CD14-positive monocyte (primary cell): ENCODE results near the gene FCHO1. TPM values are rescaled to one million over a fixed set of nuclear protein-coding genes. Genes with fewer than 3 reads are reported as not detected.

Source experiments
- DNase-seq, 3 donors: peaks; one replicate each; pipeline ENCODE4 v3.0.0-alpha.2; 2011 to 2022
- H2AFZ ChIP-seq: 2 replicates; pipeline ENCODE4 v1.6.0; 2012; ENCODE audit warnings: mild to moderate bottlenecking, low read depth, low read length, inconsistent platforms; ENCODE audit not compliant: insufficient read depth, poor library complexity, severe bottlenecking
- H3K27ac ChIP-seq, 2 donors: 1 replicate in 1 of 2; 2 replicates in 1 of 2; pipeline ENCODE4 v1.5.1; 2012 to 2013; ENCODE audit warnings: low read length in 2 of 2, control low read depth in 1 of 2, inconsistent platforms in 1 of 2, low read depth in 1 of 2, mild to moderate bottlenecking in 1 of 2
- H3K27me3 ChIP-seq, 2 donors: one replicate each; pipeline versions ENCODE4 v1.6.0 to v1.6.1; 2011 to 2013; ENCODE audit warnings: low read length in 2 of 2; ENCODE audit not compliant: control insufficient read depth in 2 of 2, insufficient read depth in 2 of 2
- H3K36me3 ChIP-seq, 2 donors: replicated peaks in 1 of 2; 1 replicate in 1 of 2; 2 replicates in 1 of 2; pipeline versions ENCODE4 v1.5.1 to v1.6.1; 2012 to 2013; ENCODE audit warnings: low read length in 2 of 2, control low read depth in 1 of 2, inconsistent platforms in 1 of 2, mild to moderate bottlenecking in 1 of 2; ENCODE audit not compliant: insufficient read depth in 2 of 2, control insufficient read depth in 1 of 2
- H3K4me1 ChIP-seq, 2 donors: 1 replicate in 1 of 2; 2 replicates in 1 of 2; pipeline versions ENCODE4 v1.5.1 to v1.6.1; 2012 to 2013; ENCODE audit warnings: low read length in 2 of 2, control low read depth in 1 of 2, inconsistent platforms in 1 of 2, mild to moderate bottlenecking in 1 of 2, moderate library complexity in 1 of 2; ENCODE audit not compliant: insufficient read depth in 2 of 2, control insufficient read depth in 1 of 2
- H3K4me2 ChIP-seq: replicated peaks from 2 replicates; pipeline ENCODE3; 2012; ENCODE audit warnings: low read length, moderate library complexity, mild to moderate bottlenecking; ENCODE audit not compliant: poor library complexity, severe bottlenecking; ENCODE audit errors: extremely low read depth
- H3K4me3 ChIP-seq, 3 experiments: fragments of 200-600 bp in 1 of 3; sonication (generic) in 1 of 3; replicated peaks in 1 of 3; 1 replicate in 2 of 3; 2 replicates in 1 of 3; pipeline ENCODE4 v1.5.1; 2011 to 2013; ENCODE audit warnings: low read length in 3 of 3, mild to moderate bottlenecking in 3 of 3, control low read depth in 2 of 3, low read depth in 2 of 3, inconsistent platforms in 1 of 3, moderate library complexity in 1 of 3
- H3K79me2 ChIP-seq: 2 replicates; pipeline ENCODE4 v1.6.0; 2012; ENCODE audit warnings: mild to moderate bottlenecking, control low read depth, inconsistent platforms, low read length, moderate library complexity; ENCODE audit not compliant: insufficient read depth
- H3K9ac ChIP-seq: 2 replicates; pipeline ENCODE4 v1.6.0; 2017; ENCODE audit warnings: low read length, mild to moderate bottlenecking; ENCODE audit not compliant: insufficient read depth, poor library complexity, severe bottlenecking
- H3K9me3 ChIP-seq, 2 donors: replicated peaks in 1 of 2; 1 replicate in 1 of 2; 2 replicates in 1 of 2; pipeline versions ENCODE4 v1.5.1 to v1.6.1; 2012 to 2013; ENCODE audit warnings: low read length in 2 of 2, control low read depth in 1 of 2; ENCODE audit not compliant: control insufficient read depth in 1 of 2, insufficient read depth in 1 of 2
- H4K20me1 ChIP-seq: 2 replicates; pipeline ENCODE4 v1.6.0; 2012; ENCODE audit warnings: mild to moderate bottlenecking, low read length, control low read depth, moderate library complexity; ENCODE audit not compliant: insufficient read depth
- H3K27ac Mint-ChIP-seq, 7 donors: one replicate each; pipeline ENCODE4 v1.8.0; 2020; ENCODE audit warnings: mild to moderate bottlenecking in 7 of 7, mixed read lengths in 7 of 7, moderate library complexity in 6 of 7, inconsistent platforms in 2 of 7
- H3K27me3 Mint-ChIP-seq, 3 donors: one replicate each; pipeline ENCODE4 v1.8.0; 2021 to 2022; ENCODE audit warnings: low read depth in 3 of 3, mild to moderate bottlenecking in 3 of 3, mixed read lengths in 3 of 3, moderate library complexity in 3 of 3, inconsistent platforms in 1 of 3
- H3K36me3 Mint-ChIP-seq, 2 donors: one replicate each; pipeline ENCODE4 v1.8.0; 2020; ENCODE audit warnings: mixed read lengths in 2 of 2, inconsistent platforms in 1 of 2, mild to moderate bottlenecking in 1 of 2
- H3K4me1 Mint-ChIP-seq: one replicate; pipeline ENCODE4 v1.8.0; 2020; ENCODE audit warnings: mild to moderate bottlenecking, mixed read lengths
- H3K4me3 Mint-ChIP-seq, 2 donors: one replicate each; pipeline ENCODE4 v1.8.0; 2020; ENCODE audit warnings: mild to moderate bottlenecking in 2 of 2, mixed read lengths in 2 of 2, moderate library complexity in 1 of 2
- H3K9me3 Mint-ChIP-seq, 7 donors: one replicate each; pipeline ENCODE4 v1.8.0; 2020 to 2022; ENCODE audit warnings: mixed read lengths in 7 of 7, mild to moderate bottlenecking in 6 of 7, moderate library complexity in 6 of 7, inconsistent platforms in 2 of 7
- WGBS: methylation state at CpG from one replicate; pipeline ENCODE4 v1.1.5; 2013; ENCODE audit warnings: missing lambda C conversion rate; ENCODE audit not compliant: insufficient coverage; 5-methylcytosine and 5-hydroxymethylcytosine counted together
- intact Hi-C, 2 donors: fragments of 100-400 bp; cut with micrococcal nuclease; formaldehyde crosslinking; loops; one replicate each; pipeline versions ENCODE4 v1.15.0 to v1.15.1; 2023
- polyA plus RNA-seq, 3 donors: library from polyadenylated mRNA; depleted of rRNA in 1 of 3; unstranded in 2 of 3; stranded (reverse) in 1 of 3; fragments of 300-500 nt in 2 of 3; fragments of >200 nt in 1 of 3; fragmentation: Illumina TruSeq in 2 of 3; gene quantifications; 1 replicate in 2 of 3; 2 replicates in 1 of 3; pipeline ENCODE4 v1.2.3, GENCODE V29; 2012 to 2021
- TF ChIP-seq, protein P1 (sequence below): fragments of 200-600 bp; IDR thresholded peaks from one replicate; pipeline ENCODE4 v1.8.0; 2022; ENCODE audit warnings: antibody characterized with exemption, mild to moderate bottlenecking

Gene FCHO1
- polyA plus RNA-seq, 3 donors = 11.4 to 32.0 (median 13.4) TPM

DNA sequence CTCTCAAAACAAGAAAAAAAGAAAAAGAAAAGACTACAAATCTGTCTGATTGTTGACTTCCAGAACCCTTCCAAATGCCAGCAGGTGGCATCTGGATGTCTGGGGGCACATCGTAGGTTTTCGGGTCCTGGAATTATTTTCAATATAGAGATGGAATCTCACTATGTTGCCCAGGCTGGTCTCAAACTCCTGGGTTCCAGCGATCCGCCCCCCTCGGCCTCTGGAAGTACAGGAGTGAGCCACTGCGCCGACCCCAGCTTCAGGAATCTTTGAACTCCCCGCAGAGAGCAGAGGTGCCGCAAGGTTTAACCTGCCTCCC lies 43.1 kb downstream of the FCHO1 start:
- H3K36me3 ChIP-seq = peaks cover 0 to 2% of the 10 kb centered on the region in 2 donors
- H2AFZ ChIP-seq = peak overlapping the region; percentile 76
- 52% methylated on average over 9 of the region's 9 CpGs for WGBS
- Mint-ChIP-seq H3K4me1 (peaks cover 25% of the 10 kb centered on the region), H3K4me3 (peak overlapping the region in 1 of 2 donors; percentile 84), H3K36me3 (peaks cover 2% of the 10 kb centered on the region in 2 donors), H3K27ac (no peak overlapping the region), H3K9me3 (peaks cover 0 to 13% (median 0%) of the 10 kb centered on the region in 7 donors), H3K27me3 (peaks cover 52 to 73% (median 69%) of the 10 kb centered on the region in 3 donors)
- no peaks in the 10 kb centered on the region for H3K9me3 ChIP-seq
- no peak for DNase-seq
- H3K4me2 ChIP-seq = peak overlapping the region; percentile 76
- peaks cover 10 to 13% of the 10 kb centered on the region in 2 donors for H3K4me1 ChIP-seq
- peaks cover 9 to 38% of the 10 kb centered on the region in 2 donors for H3K27me3 ChIP-seq
- intact Hi-C loops = no loop called here
- H3K4me3 ChIP-seq = peak overlapping the region in 1 of 3 experiments; percentile 63
- no peaks in the 10 kb centered on the region for H4K20me1 ChIP-seq
- H3K9ac ChIP-seq = peak overlapping the region; percentile 55
- H3K27ac ChIP-seq = no peak overlapping the region
- no peaks in the 10 kb centered on the region for H3K79me2 ChIP-seq
- TF ChIP-seq, protein P1, sequence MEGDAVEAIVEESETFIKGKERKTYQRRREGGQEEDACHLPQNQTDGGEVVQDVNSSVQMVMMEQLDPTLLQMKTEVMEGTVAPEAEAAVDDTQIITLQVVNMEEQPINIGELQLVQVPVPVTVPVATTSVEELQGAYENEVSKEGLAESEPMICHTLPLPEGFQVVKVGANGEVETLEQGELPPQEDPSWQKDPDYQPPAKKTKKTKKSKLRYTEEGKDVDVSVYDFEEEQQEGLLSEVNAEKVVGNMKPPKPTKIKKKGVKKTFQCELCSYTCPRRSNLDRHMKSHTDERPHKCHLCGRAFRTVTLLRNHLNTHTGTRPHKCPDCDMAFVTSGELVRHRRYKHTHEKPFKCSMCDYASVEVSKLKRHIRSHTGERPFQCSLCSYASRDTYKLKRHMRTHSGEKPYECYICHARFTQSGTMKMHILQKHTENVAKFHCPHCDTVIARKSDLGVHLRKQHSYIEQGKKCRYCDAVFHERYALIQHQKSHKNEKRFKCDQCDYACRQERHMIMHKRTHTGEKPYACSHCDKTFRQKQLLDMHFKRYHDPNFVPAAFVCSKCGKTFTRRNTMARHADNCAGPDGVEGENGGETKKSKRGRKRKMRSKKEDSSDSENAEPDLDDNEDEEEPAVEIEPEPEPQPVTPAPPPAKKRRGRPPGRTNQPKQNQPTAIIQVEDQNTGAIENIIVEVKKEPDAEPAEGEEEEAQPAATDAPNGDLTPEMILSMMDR = no peak

DNA sequence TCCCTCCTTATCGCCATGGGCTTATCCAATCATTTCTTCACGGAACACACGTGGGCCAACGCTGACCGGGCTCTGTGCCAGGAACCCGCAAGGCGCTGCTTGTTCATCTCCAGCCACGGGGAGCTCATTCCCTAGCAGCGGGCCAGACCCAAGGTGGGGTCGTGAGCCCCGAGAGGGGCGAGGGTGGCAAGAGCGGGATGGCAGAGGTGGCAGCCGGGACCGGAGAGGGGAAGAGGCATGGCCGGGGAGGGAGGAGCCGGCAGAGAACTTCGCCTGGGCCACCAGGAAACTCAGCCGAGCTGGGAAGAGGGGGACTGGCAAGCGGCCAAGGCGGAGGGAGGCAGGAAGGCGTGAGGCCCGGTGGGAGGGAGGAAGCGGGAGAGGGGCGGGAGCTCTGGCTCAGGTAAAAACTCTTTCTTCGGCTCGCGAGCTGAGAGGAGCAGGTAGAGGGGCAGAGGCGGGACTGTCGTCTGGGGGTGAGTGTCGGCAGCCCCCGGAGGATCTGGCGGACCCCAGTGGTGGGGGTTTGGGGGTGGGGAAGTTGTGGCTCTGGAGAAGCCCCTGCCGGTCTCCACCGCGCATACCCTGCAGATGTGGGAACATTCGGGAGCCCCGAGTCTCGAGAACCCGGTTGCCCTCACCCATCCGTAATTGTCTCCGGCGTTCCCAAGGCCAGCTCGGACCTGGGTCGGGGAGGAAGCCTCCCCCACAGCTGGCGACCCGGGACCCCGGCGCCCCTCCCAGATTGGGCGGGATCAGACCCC lies 43.6 kb downstream of the FCHO1 start, which contains the start of gene B3GNT3:
Gene B3GNT3 (plus strand): TSS at position 408 of the 764 bp plus-strand sequence. CDS start 12,670 bp downstream, outside the sequence.
- peak within 1 kb of the TSS; percentile 76 for H3K4me2 ChIP-seq
- Mint-ChIP-seq H3K9me3 (peaks cover 0 to 13% (median 0%) of the 10 kb centered on the region in 7 donors), H3K4me3 (peak within 1 kb of the TSS in 1 of 2 donors; percentile 84), H3K27ac (peak within 1 kb of the TSS in 1 of 7 donors; percentile 2), H3K36me3 (no peaks in the 10 kb centered on the region), H3K27me3 (peaks cover 52 to 77% (median 70%) of the 10 kb centered on the region in 3 donors), H3K4me1 (peaks cover 25% of the 10 kb centered on the region)
- H3K4me1 ChIP-seq = peaks cover 10 to 13% of the 10 kb centered on the region in 2 donors
- TF ChIP-seq, protein P1 = no peak
- WGBS = 5% methylated on average over 46 of the region's 50 CpGs
- peak within 1 kb of the TSS; percentile 55 for H3K9ac ChIP-seq
- no peaks in the 10 kb centered on the region for H3K79me2 ChIP-seq
- no peaks in the 10 kb centered on the region for H3K9me3 ChIP-seq
- H3K27ac ChIP-seq = no peak within 1 kb of the TSS
- H3K27me3 ChIP-seq = peaks cover 9 to 38% of the 10 kb centered on the region in 2 donors
- H4K20me1 ChIP-seq = no peaks in the 10 kb centered on the region
- no peaks in the 10 kb centered on the region for H3K36me3 ChIP-seq
- intact Hi-C loops = no loop called here
- H3K4me3 ChIP-seq = peak within 1 kb of the TSS in 1 of 3 experiments; percentile 63
- DNase-seq = peak in 1 of 3 donors; percentile 7
- peak within 1 kb of the TSS; percentile 76 for H2AFZ ChIP-seq
